Mononuclear cell (primary cell): Measurements from ENCODE around the gene CCDC92B. TPM values are rescaled to one million over a fixed set of nuclear protein-coding genes. Genes with fewer than 3 reads are reported as not detected.
"Not testable (repeated sequence)": the region's sequence is repeated elsewhere in the genome, so short reads cannot be mapped to it uniquely, and the experiment has no call there.

Experiments
- H3K27me3 ChIP-seq: 2 replicates; pipeline ENCODE4 v1.6.0; 2011; ENCODE audit warnings: low read length, control low read depth; ENCODE audit not compliant: insufficient read depth
- H3K4me1 ChIP-seq: 2 replicates; pipeline ENCODE4 v1.5.1; 2011; ENCODE audit warnings: mild to moderate bottlenecking, low read length, control low read depth; ENCODE audit not compliant: insufficient read depth
- H3K4me3 ChIP-seq: 2 replicates; pipeline ENCODE4 v1.5.1; 2011; ENCODE audit warnings: mild to moderate bottlenecking, low read length, moderate library complexity
- H3K9me3 ChIP-seq: 2 replicates; pipeline ENCODE4 v1.5.1; 2011; ENCODE audit warnings: low read depth, mild to moderate bottlenecking, control low read depth, low read length
- total RNA-seq: library from RNA; depleted of rRNA; stranded (reverse); fragments of >200 nt; gene quantifications from one replicate; pipeline ENCODE4 v1.2.3, GENCODE V29; 2012

Gene CCDC92B
- not detected for total RNA-seq

GRCh38 chr17:2749058-2749783, at the start of gene CCDC92B:
CCDC92B (minus strand) TSS chr17:2749652; CDS start chr17:2735145, 14,507 bp downstream.
- Histone ChIP-seq H3K4me3 (no peak within 1 kb of the TSS), H3K4me1 (no peaks in the 10 kb centered on the region), H3K9me3 (no peaks in the 10 kb centered on the region), H3K27me3 (peaks cover 31% of the 10 kb centered on the region)

- no peaks in the 10 kb centered on the region for H3K27me3 ChIP-seq
- no peak overlapping the region for H3K4me3 ChIP-seq
- no peaks in the 10 kb centered on the region for H3K9me3 ChIP-seq
- H3K4me1 ChIP-seq, result peaks cover 72% of the 10 kb centered on the region
Measured at GRCh38 chr17:2798678-2799077, 49.2 kb upstream of the CCDC92B start.

- Histone ChIP-seq H3K27me3 (no peaks in the 10 kb centered on the region), H3K9me3 (no peaks in the 10 kb centered on the region), H3K4me1 (peaks cover 72% of the 10 kb centered on the region), H3K4me3 (peak overlapping the region; percentile 81)
Measured at GRCh38 chr17:2798188-2798587, 48.7 kb upstream of the CCDC92B start.

- no peaks in the 10 kb centered on the region for H3K27me3 ChIP-seq
- H3K4me3 ChIP-seq, result peak overlapping the region; percentile 81
- H3K9me3 ChIP-seq, result no peaks in the 10 kb centered on the region
- H3K4me1 ChIP-seq, result peaks cover 72% of the 10 kb centered on the region
Measured at GRCh38 chr17:2797637-2798036, 48.2 kb upstream of the CCDC92B start.

- H3K4me3 ChIP-seq, result peak overlapping the region; percentile 81
- H3K4me1 ChIP-seq, result peaks cover 73% of the 10 kb centered on the region
- H3K27me3 ChIP-seq, result no peaks in the 10 kb centered on the region
- no peaks in the 10 kb centered on the region for H3K9me3 ChIP-seq
Measured at GRCh38 chr17:2797226-2797625, 47.8 kb upstream of the CCDC92B start.

- no peaks in the 10 kb centered on the region for H3K27me3 ChIP-seq
- peaks cover 77% of the 10 kb centered on the region for H3K4me1 ChIP-seq
- peak within 1 kb of the TSS; percentile 81 for H3K4me3 ChIP-seq
- no peaks in the 10 kb centered on the region for H3K9me3 ChIP-seq
Measured at GRCh38 chr17:2796164-2797125, 47.0 kb upstream of the CCDC92B start, which contains the start of gene RAP1GAP2. RAP1GAP2 (plus strand) TSS chr17:2796438; CDS start chr17:2796528, 90 bp downstream.

- H3K27me3 ChIP-seq, result no peaks in the 10 kb centered on the region
- H3K4me1 ChIP-seq, result peaks cover 86% of the 10 kb centered on the region
- H3K4me3 ChIP-seq, result peak overlapping the region; percentile 81
- H3K9me3 ChIP-seq, result no peaks in the 10 kb centered on the region
Measured at GRCh38 chr17:2795441-2796163, 46.1 kb upstream of the CCDC92B start.

GRCh38 chr17:2794111-2794803, 44.8 kb upstream of the CCDC92B start:
- Histone ChIP-seq H3K4me1 (peaks cover 92% of the 10 kb centered on the region), H3K4me3 (no peak overlapping the region), H3K27me3 (no peaks in the 10 kb centered on the region), H3K9me3 (no peaks in the 10 kb centered on the region)

- Histone ChIP-seq H3K4me3 (no peak overlapping the region), H3K9me3 (no peaks in the 10 kb centered on the region), H3K27me3 (no peaks in the 10 kb centered on the region), H3K4me1 (peaks cover 81% of the 10 kb centered on the region)
Measured at GRCh38 chr17:2792366-2793169, 43.1 kb upstream of the CCDC92B start.

- Histone ChIP-seq H3K27me3 (no peaks in the 10 kb centered on the region), H3K4me3 (no peak overlapping the region), H3K4me1 (peaks cover 72% of the 10 kb centered on the region), H3K9me3 (no peaks in the 10 kb centered on the region)
Measured at GRCh38 chr17:2789700-2790099, 40.2 kb upstream of the CCDC92B start.

- H3K4me3 ChIP-seq, result no peak overlapping the region
- H3K4me1 ChIP-seq, result peaks cover 38% of the 10 kb centered on the region
- H3K9me3 ChIP-seq, result no peaks in the 10 kb centered on the region
- no peaks in the 10 kb centered on the region for H3K27me3 ChIP-seq
Measured at GRCh38 chr17:2786176-2786881, 36.9 kb upstream of the CCDC92B start.

GRCh38 chr17:2785376-2785775, 35.9 kb upstream of the CCDC92B start:
- H3K9me3 ChIP-seq, H3K4me3 ChIP-seq, H3K27me3 ChIP-seq: not testable (repeated sequence)
- H3K4me1 ChIP-seq, result peaks cover 29% of the 10 kb centered on the region

- Histone ChIP-seq H3K4me3 (no peak overlapping the region), H3K27me3 (no peaks in the 10 kb centered on the region), H3K4me1 (peaks cover 24% of the 10 kb centered on the region), H3K9me3 (no peaks in the 10 kb centered on the region)
Measured at GRCh38 chr17:2784864-2785263, 35.4 kb upstream of the CCDC92B start.
